HG03460 (cell line): ENCODE results near the gene KSR1.

ENCODE experiments used
- ATAC-seq: cut with Tn5 transposase; IDR thresholded peaks from one replicate; pipeline ENCODE4 v1.9.1; 2021; ENCODE audit not compliant: unreplicated experiment

KSR1 gene

GRCh38 chr17:27512511-27513346, 56.5 kb downstream of the KSR1 start:
- no peak for ATAC-seq

- no peak for ATAC-seq
Observed at GRCh38 chr17:27513849-27514248, 57.6 kb downstream of the KSR1 start.

GRCh38 chr17:27514595-27515413, 58.6 kb downstream of the KSR1 start:
- no peak for ATAC-seq

- ATAC-seq = no peak
Observed at GRCh38 chr17:27518048-27518447, 61.8 kb downstream of the KSR1 start.

GRCh38 chr17:27518545-27519521, 62.6 kb downstream of the KSR1 start:
- peak; percentile 4 for ATAC-seq

GRCh38 chr17:27519550-27519949, 63.3 kb downstream of the KSR1 start:
- ATAC-seq = peak; percentile 63

GRCh38 chr17:27520491-27521185, 64.4 kb downstream of the KSR1 start:
- no peak for ATAC-seq

GRCh38 chr17:27521281-27522027, 65.2 kb downstream of the KSR1 start:
- ATAC-seq = no peak

GRCh38 chr17:27522028-27522635, 65.9 kb downstream of the KSR1 start:
- no peak for ATAC-seq

GRCh38 chr17:27523712-27524111, 67.5 kb downstream of the KSR1 start:
- no peak for ATAC-seq

GRCh38 chr17:27524594-27524993, 68.3 kb downstream of the KSR1 start:
- no peak for ATAC-seq

- ATAC-seq = no peak
Observed at GRCh38 chr17:27525316-27525715, 69.1 kb downstream of the KSR1 start.

GRCh38 chr17:27525836-27526603, 69.8 kb downstream of the KSR1 start:
- no peak for ATAC-seq

GRCh38 chr17:27526604-27527002, 70.4 kb downstream of the KSR1 start:
- peak; percentile 59 for ATAC-seq

GRCh38 chr17:27529230-27529796, 73.1 kb downstream of the KSR1 start:
- no peak for ATAC-seq

- peak; percentile 45 for ATAC-seq
Observed at GRCh38 chr17:27530764-27531391, 74.6 kb downstream of the KSR1 start.

- ATAC-seq = peak; percentile 33
Observed at GRCh38 chr17:27531469-27531961, 75.3 kb downstream of the KSR1 start.
